Loucy (cell line): ENCODE measurements around the gene USP5.

Experiments
- H2AFZ ChIP-seq: fragments of 200-600 bp; sonication (generic); 2 replicates; pipeline ENCODE4 v1.6.0; 2016; ENCODE audit warnings: antibody characterized with exemption, mild to moderate bottlenecking, low read length, moderate library complexity
- H3F3A ChIP-seq: fragments of 200-600 bp; 2 replicates; pipeline ENCODE4 v1.6.0; 2016; ENCODE audit warnings: antibody characterized with exemption, low read depth, mild to moderate bottlenecking
- H3K27me3 ChIP-seq: fragments of 200-600 bp; sonication (generic); 2 replicates; pipeline ENCODE4 v1.6.1; 2014; ENCODE audit warnings: low read length, mild to moderate bottlenecking; ENCODE audit not compliant: insufficient read depth, poor library complexity, severe bottlenecking
- H3K36me3 ChIP-seq: fragments of 200-600 bp; sonication (generic); 2 replicates; pipeline ENCODE4 v1.6.1; 2016; ENCODE audit warnings: low read length; ENCODE audit not compliant: insufficient read depth
- H3K4me1 ChIP-seq: fragments of 200-600 bp; sonication (generic); 2 replicates; pipeline ENCODE4 v1.5.1; 2014; ENCODE audit warnings: low read length, mild to moderate bottlenecking; ENCODE audit not compliant: insufficient read depth, poor library complexity, severe bottlenecking
- H3K4me2 ChIP-seq: fragments of 200-600 bp; sonication (generic); 2 replicates; pipeline ENCODE4 v1.6.0; 2014; ENCODE audit warnings: antibody characterized with exemption, low read length, low read depth, mild to moderate bottlenecking; ENCODE audit not compliant: poor library complexity, severe bottlenecking
- H3K4me3 ChIP-seq: fragments of 200-600 bp; sonication (generic); 2 replicates; pipeline ENCODE4 v1.5.1; 2014; ENCODE audit warnings: low read length, mild to moderate bottlenecking, mixed read lengths; ENCODE audit not compliant: poor library complexity, severe bottlenecking
- H3K79me2 ChIP-seq: fragments of 200-600 bp; sonication (generic); 2 replicates; pipeline ENCODE4 v1.6.1; 2014; ENCODE audit warnings: low read length; ENCODE audit not compliant: insufficient read depth
- H3K9ac ChIP-seq: fragments of 200-600 bp; sonication (generic); 2 replicates; pipeline ENCODE4 v1.6.0; 2014; ENCODE audit warnings: mild to moderate bottlenecking, low read depth, low read length, moderate library complexity; ENCODE audit not compliant: poor library complexity, severe bottlenecking
- H3K9me2 ChIP-seq: fragments of 200-600 bp; sonication (generic); replicated peaks from 2 replicates; pipeline ENCODE4 v1.6.1; 2016; ENCODE audit warnings: low read depth, low read length, mixed read lengths
- H3K9me3 ChIP-seq: fragments of 200-600 bp; sonication (generic); 2 replicates; pipeline ENCODE4 v1.6.1; 2014; ENCODE audit warnings: mild to moderate bottlenecking, antibody characterized with exemption, low read length, low read depth; ENCODE audit not compliant: insufficient read depth
- H4K20me1 ChIP-seq: fragments of 200-600 bp; sonication (generic); 2 replicates; pipeline ENCODE4 v1.6.0; 2014; ENCODE audit warnings: antibody characterized with exemption, low read length, mild to moderate bottlenecking; ENCODE audit not compliant: insufficient read depth, poor library complexity, severe bottlenecking
- CTCF ChIP-seq: fragments of 200-600 bp; sonication (generic); conservative IDR thresholded peaks from 2 replicates; pipeline ENCODE4 v1.5.1; 2014; ENCODE audit warnings: mild to moderate bottlenecking, antibody characterized with exemption, low read length
- EZH2phosphoT487 ChIP-seq: fragments of 200-600 bp; IDR thresholded peaks from 2 replicates; pipeline ENCODE4 v1.6.1; 2018; ENCODE audit warnings: antibody characterized with exemption, mild to moderate bottlenecking, moderate library complexity, borderline replicate concordance

Gene USP5

GRCh38 chr12:6824085-6824775 lies 27.7 kb upstream of the USP5 start:
- H4K20me1 ChIP-seq: no peaks in the 10 kb centered on the region
- peaks cover 31% of the 10 kb centered on the region for H3K4me1 ChIP-seq
- TF ChIP-seq CTCF (no peak), EZH2phosphoT487 (no peak)

GRCh38 chr12:6824901-6825381 lies 27.0 kb upstream of the USP5 start:
- H3K79me2 ChIP-seq: peaks cover 19% of the 10 kb centered on the region; the same call in 1 of the 2 replicates
- no peaks in the 10 kb centered on the region for H3F3A ChIP-seq
- H4K20me1 ChIP-seq: no peaks in the 10 kb centered on the region
- H3K27me3 ChIP-seq: no peaks in the 10 kb centered on the region
- H3K4me3 ChIP-seq: no peak overlapping the region
- H3K4me2 ChIP-seq: no peak overlapping the region
- no peaks in the 10 kb centered on the region for H3K9me2 ChIP-seq
- H3K36me3 ChIP-seq: no peaks in the 10 kb centered on the region
- H3K9ac ChIP-seq: no peak overlapping the region
- H3K9me3 ChIP-seq: no peaks in the 10 kb centered on the region
- peaks cover 30% of the 10 kb centered on the region for H3K4me1 ChIP-seq
- H2AFZ ChIP-seq: no peak overlapping the region
- TF ChIP-seq CTCF: no peak
- TF ChIP-seq EZH2phosphoT487: no peak

More at GRCh38 chr12:6824085-6824775, 27.7 kb upstream of the USP5 start:
- H3K4me2 ChIP-seq: no peak overlapping the region
- H2AFZ ChIP-seq: no peak overlapping the region
- no peaks in the 10 kb centered on the region for H3F3A ChIP-seq
- H3K36me3 ChIP-seq: no peaks in the 10 kb centered on the region
- H3K9me3 ChIP-seq: no peaks in the 10 kb centered on the region
- H3K79me2 ChIP-seq: peaks cover 12% of the 10 kb centered on the region; the same call in 1 of the 2 replicates
- H3K4me3 ChIP-seq: no peak overlapping the region
- no peaks in the 10 kb centered on the region for H3K9me2 ChIP-seq
- H3K27me3 ChIP-seq: no peaks in the 10 kb centered on the region
- H3K9ac ChIP-seq: no peak overlapping the region

- Histone ChIP-seq H3K36me3 (no peaks in the 10 kb centered on the region), H3K4me3 (no peak overlapping the region), H3K4me2 (no peak overlapping the region), H4K20me1 (no peaks in the 10 kb centered on the region), H2AFZ (no peak overlapping the region), H3K79me2 (peaks cover 25% of the 10 kb centered on the region; the same call in 1 of the 2 replicates), H3K9ac (no peak overlapping the region), H3K27me3 (no peaks in the 10 kb centered on the region), H3K9me2 (no peaks in the 10 kb centered on the region), H3K9me3 (no peaks in the 10 kb centered on the region), H3K4me1 (peaks cover 33% of the 10 kb centered on the region), H3F3A (no peaks in the 10 kb centered on the region)
- TF ChIP-seq EZH2phosphoT487 (no peak), CTCF (peak; percentile 84)
Measured at GRCh38 chr12:6825398-6826124, 26.4 kb upstream of the USP5 start.
